GM13976 (cell line): Measurements from ENCODE around the gene IL17D.

Experiments used
- DNase-seq: peaks from one replicate; pipeline ENCODE4 v3.0.0; 2012; ENCODE audit warnings: low spot score
- CTCF ChIP-seq: IDR thresholded peaks from 2 replicates; pipeline ENCODE4 v1.5.1; 2012; ENCODE audit warnings: borderline replicate concordance, mild to moderate bottlenecking; ENCODE audit not compliant: insufficient read depth; ENCODE audit errors: extremely low read depth, missing control alignments, control extremely low read depth
- in situ Hi-C: fragments of 300-500 bp; cut with MboI; formaldehyde crosslinking; loops from one replicate; pipeline ENCODE4 v1.12.0; 2022; ENCODE audit warnings: low sequenced_read_pairs, mixed read lengths, inconsistent platforms; ENCODE audit not compliant: unreplicated experiment

Gene IL17D

GRCh38 chr13:20714563-20715329, 11.2 kb downstream of the IL17D start:
- in situ Hi-C loops: loop anchor here (25.0 kb wide), 1 partner anchor 527 kb away; the partner anchor contains the start of gene GJB2
- DNase-seq: no peak
- no peak for TF ChIP-seq CTCF

- in situ Hi-C loops: loop anchor here (25.0 kb wide), 1 partner anchor 528 kb away; the partner anchor contains the start of gene GJB2
- DNase-seq: no peak
- no peak for TF ChIP-seq CTCF
These were observed 11.8 kb downstream of the IL17D start for GRCh38 chr13:20715330-20715712.

GRCh38 chr13:20716951-20717350, 13.5 kb downstream of the IL17D start:
- TF ChIP-seq CTCF: no peak
- DNase-seq: no peak
- in situ Hi-C loops: loop anchor here (25.0 kb wide), 1 partner anchor 530 kb away; the partner anchor contains the start of gene GJB2

GRCh38 chr13:20717581-20718542, 14.4 kb downstream of the IL17D start:
- TF ChIP-seq CTCF: no peak
- in situ Hi-C loops: loop anchor here (25.0 kb wide), 1 partner anchor 531 kb away; the partner anchor contains the start of gene GJB2
- no peak for DNase-seq

- TF ChIP-seq CTCF: no peak
- in situ Hi-C loops: loop anchor here (25.0 kb wide), 1 partner anchor 532 kb away; the partner anchor contains the start of gene GJB2
- DNase-seq: no peak
These were observed 15.6 kb downstream of the IL17D start for GRCh38 chr13:20718958-20719566.

- in situ Hi-C loops: loop anchor here (25.0 kb wide), 1 partner anchor 532 kb away; the partner anchor contains the start of gene GJB2
- no peak for DNase-seq
These were observed 16.3 kb downstream of the IL17D start for GRCh38 chr13:20719783-20720182.

More at GRCh38 chr13:20719783-20720182, 16.3 kb downstream of the IL17D start:
- no peak for TF ChIP-seq CTCF
